Hematopoietic multipotent progenitor cell treated with erythropoietin and hydrocortisone succinate and interleukin-3 and kit ligand, for 4 days (in vitro differentiated cells): ENCODE measurements around the gene RTBDN.

Experiments used
- DNase-seq: peaks from one replicate; pipeline ENCODE4 v3.0.0-alpha.2; 2015

Gene RTBDN

GRCh38 chr19:12791345-12792050 is 42.9 kb downstream of the RTBDN start, which contains the start of gene JUNB:
Gene JUNB, plus strand, starts transcription at chr19:12791486. Its CDS starts 286 bp downstream, at chr19:12791772.
- DNase-seq, result peak; percentile 98

- DNase-seq, result peak; percentile 24
Observed at GRCh38 chr19:12790628-12791344, 43.6 kb downstream of the RTBDN start.

- peak; percentile 99 for DNase-seq
Observed at GRCh38 chr19:12789904-12790619, 44.3 kb downstream of the RTBDN start.

- DNase-seq, result no peak
Observed at GRCh38 chr19:12789098-12789903, 45.1 kb downstream of the RTBDN start.

GRCh38 chr19:12788682-12789097 is 45.7 kb downstream of the RTBDN start:
- DNase-seq, result peak; percentile 93

- DNase-seq, result peak; percentile 54
Observed at GRCh38 chr19:12788042-12788681, 46.2 kb downstream of the RTBDN start.

- no peak for DNase-seq
Observed at GRCh38 chr19:12787458-12787857, 46.9 kb downstream of the RTBDN start.

GRCh38 chr19:12786952-12787351 is 47.4 kb downstream of the RTBDN start:
- DNase-seq, result no peak

GRCh38 chr19:12786141-12786870 is 48.1 kb downstream of the RTBDN start:
- DNase-seq, result peak; percentile 86

- peak; percentile 75 for DNase-seq
Observed at GRCh38 chr19:12785431-12786031, 48.8 kb downstream of the RTBDN start.

- no peak for DNase-seq
Observed at GRCh38 chr19:12784871-12785430, 49.4 kb downstream of the RTBDN start.

GRCh38 chr19:12784394-12784870 is 49.9 kb downstream of the RTBDN start:
- peak; percentile 96 for DNase-seq

GRCh38 chr19:12783849-12784393 is 50.5 kb downstream of the RTBDN start:
- no peak for DNase-seq

- peak; percentile 66 for DNase-seq
Observed at GRCh38 chr19:12783291-12783848, 51.0 kb downstream of the RTBDN start.

GRCh38 chr19:12782424-12783290 is 51.7 kb downstream of the RTBDN start:
- DNase-seq, result peak; percentile 88

- no peak for DNase-seq
Observed at GRCh38 chr19:12782174-12782423, 52.3 kb downstream of the RTBDN start.

- peak; percentile 72 for DNase-seq
Observed at GRCh38 chr19:12779162-12779993, 55.0 kb downstream of the RTBDN start.

GRCh38 chr19:12778905-12779161 is 55.5 kb downstream of the RTBDN start:
- no peak for DNase-seq
